HepG2 (cell line): ENCODE measurements around the gene NDUFB10. TPM values are rescaled to one million over a fixed set of nuclear protein-coding genes. Genes with fewer than 3 reads are reported as not detected.

Experiments used
- BRF2 ChIP-seq: sonication (generic); formaldehyde crosslinking; IDR thresholded peaks from 2 replicates; pipeline ENCODE4 v1.8.1; 2022; ENCODE audit warnings: mild to moderate bottlenecking, missing genetic modification reagents
- DNMT3B ChIP-seq: conservative IDR thresholded peaks from 2 replicates; pipeline ENCODE4 v1.6.1; 2016; ENCODE audit warnings: missing biosample characterization, control low read depth
- GATA4 ChIP-seq: sonication (generic); IDR thresholded peaks from 2 replicates; pipeline ENCODE4 v1.6.1; 2016; ENCODE audit warnings: antibody characterized with exemption, low read depth, borderline replicate concordance
- HNF4A ChIP-seq: sonication (generic); formaldehyde crosslinking; IDR thresholded peaks from 2 replicates; pipeline ENCODE4 v1.4.0; 2020; ENCODE audit warnings: missing genetic modification reagents
- ISL2 ChIP-seq: sonication (generic); formaldehyde crosslinking; IDR thresholded peaks from 2 replicates; pipeline ENCODE4 v1.5.0; 2020; ENCODE audit warnings: missing genetic modification reagents
- KDM5B ChIP-seq: sonication (generic); formaldehyde crosslinking; IDR thresholded peaks from 2 replicates; pipeline ENCODE4 v1.4.0; 2020; ENCODE audit warnings: missing genetic modification reagents, mild to moderate bottlenecking, borderline replicate concordance
- MLXIP ChIP-seq: sonication (generic); formaldehyde crosslinking; IDR thresholded peaks from 2 replicates; pipeline ENCODE4 v1.9.0; 2021; ENCODE audit warnings: missing genetic modification reagents, borderline replicate concordance
- MNT ChIP-seq: fragments of 450-650 bp; IDR thresholded peaks from 2 replicates; pipeline ENCODE4 v1.6.1; 2016
- MTA1 ChIP-seq: sonication (generic); formaldehyde crosslinking; IDR thresholded peaks from 2 replicates; pipeline ENCODE4 v1.4.0; 2020; ENCODE audit warnings: missing genetic modification reagents, mild to moderate bottlenecking, borderline replicate concordance
- NFE2 ChIP-seq: sonication (generic); formaldehyde crosslinking; IDR thresholded peaks from 2 replicates; pipeline ENCODE4 v1.4.0; 2020; ENCODE audit warnings: missing genetic modification reagents
- SKIL ChIP-seq: sonication (generic); formaldehyde crosslinking; IDR thresholded peaks from 2 replicates; pipeline ENCODE4 v1.8.0; 2022; ENCODE audit warnings: missing genetic modification reagents, mild to moderate bottlenecking, moderate library complexity, borderline replicate concordance
- ZBTB43 ChIP-seq: sonication (generic); formaldehyde crosslinking; conservative IDR thresholded peaks from 2 replicates; pipeline ENCODE4 v1.4.0; 2020; ENCODE audit warnings: missing genetic modification reagents
- ZNF143 ChIP-seq: sonication (generic); formaldehyde crosslinking; IDR thresholded peaks from 2 replicates; pipeline ENCODE4 v1.4.0; 2020; ENCODE audit warnings: missing genetic modification reagents
- ZNF20 ChIP-seq: sonication (generic); formaldehyde crosslinking; IDR thresholded peaks from 2 replicates; pipeline ENCODE4 v1.4.0; 2020; ENCODE audit warnings: mild to moderate bottlenecking, moderate library complexity, missing genetic modification reagents
- ZNF333 ChIP-seq: sonication (generic); formaldehyde crosslinking; IDR thresholded peaks from 2 replicates; pipeline ENCODE4 v1.4.0; 2020; ENCODE audit warnings: mild to moderate bottlenecking, missing genetic modification reagents, borderline replicate concordance
- ZNF350 ChIP-seq: sonication (generic); formaldehyde crosslinking; IDR thresholded peaks from 2 replicates; pipeline ENCODE4 v1.4.0; 2020; ENCODE audit warnings: mild to moderate bottlenecking, low read depth, missing genetic modification reagents, borderline replicate concordance
- ZNF572 ChIP-seq: sonication (generic); formaldehyde crosslinking; IDR thresholded peaks from 2 replicates; pipeline ENCODE4 v1.5.1; 2020; ENCODE audit warnings: mild to moderate bottlenecking, missing genetic modification reagents
- ZNF614 ChIP-seq: IDR thresholded peaks from 2 replicates; pipeline ENCODE4 v1.6.1; 2018; ENCODE audit warnings: missing biosample characterization, missing genetic modification reagents, inconsistent platforms, borderline replicate concordance
- ZSCAN25 ChIP-seq: sonication (generic); formaldehyde crosslinking; IDR thresholded peaks from 2 replicates; pipeline ENCODE4 v1.8.0; 2022; ENCODE audit warnings: mild to moderate bottlenecking, missing genetic modification reagents
- ZSCAN9 ChIP-seq: IDR thresholded peaks from 2 replicates; pipeline ENCODE4 v1.6.1; 2016; ENCODE audit warnings: borderline replicate concordance
- polyA plus RNA-seq, 8 experiments: library from polyadenylated mRNA; depleted of rRNA in 3 of 8; stranded (reverse) in 7 of 8; unstranded in 1 of 8; fragments of >200 nt; fragmentation: Illumina TruSeq in 4 of 8; extraction: Trizol in 4 of 8; gene quantifications; 2 replicates each; pipeline versions ENCODE4 v1.2.1 to v1.2.3, GENCODE V29; 2011 to 2016; ENCODE audit warnings: low read depth in 4 of 8, missing spikeins in 1 of 8, mixed read lengths in 1 of 8; ENCODE audit not compliant: insufficient read depth in 1 of 8
- total RNA-seq, 5 experiments: library from RNA; depleted of rRNA; stranded (reverse); fragments of >200 nt; fragmentation: Illumina TruSeq; extraction: Trizol; gene quantifications; 2 replicates each; pipeline ENCODE4 v1.2.3, GENCODE V29; 2016; ENCODE audit warnings: low read depth in 1 of 5

NDUFB10 gene
- total and polyA plus RNA-seq, 2 of the 13 experiments (the other 11 are each of a cell fraction or from before 2014, with no cell fraction given): 68.6 to 157 TPM

- TF ChIP-seq ZNF572 (CRISPR knock-in tag) (no peak), ZNF333 (0 out of 2 replicates have a peak, but pooled peaks have one; percentile 48), ZSCAN25 (peak; percentile 21; the same call in 1 of the 2 replicates), GATA4 (no peak), MTA1 (CRISPR knock-in tag) (peak; percentile 23; the same call in 1 of the 2 replicates), ZNF20 (CRISPR knock-in tag) (no peak), NFE2 (CRISPR knock-in tag) (no peak), MLXIP (CRISPR knock-in tag) (0 out of 2 replicates have a peak, but pooled peaks have one; percentile 25), KDM5B (CRISPR knock-in tag) (no peak), BRF2 (no peak; the same call in 1 of the 2 replicates), DNMT3B (no peak), SKIL (CRISPR knock-in tag) (no peak; the same call in 1 of the 2 replicates), MNT (no peak), HNF4A (CRISPR knock-in tag) (peak; percentile 48; the same call in 1 of the 2 replicates), ZSCAN9 (no peak; the same call in 1 of the 2 replicates), ZNF350 (no peak; the same call in 1 of the 2 replicates), ZNF143 (peak; percentile 90), ZNF614 (CRISPR knock-in tag) (peak; percentile 79; the same call in 1 of the 2 replicates), ZBTB43 (CRISPR knock-in tag) (peak; percentile 62), ISL2 (CRISPR knock-in tag) (0 out of 2 replicates have a peak, but pooled peaks have one; percentile 38)
Measured at GRCh38 chr16:1983544-1984346, 24.4 kb downstream of the NDUFB10 start, which contains the start of gene GFER (continued).
